Osteoblast (primary cell): ENCODE results near the gene SH3RF3. TPM values are rescaled to one million over a fixed set of nuclear protein-coding genes. Genes with fewer than 3 reads are reported as not detected.
A peak's percentile ranks its signal among the peaks of the same experiment; 100 is the strongest.

Experiments
- DNase-seq: peaks from one replicate; pipeline ENCODE4 v3.0.0; 2011; ENCODE audit warnings: low spot score, mixed read lengths; ENCODE audit not compliant: insufficient read length; ENCODE audit errors: missing footprints
- H2AFZ ChIP-seq: 2 replicates; pipeline ENCODE4 v1.6.0; 2011; ENCODE audit warnings: mild to moderate bottlenecking, low read length
- H3K27ac ChIP-seq: 2 replicates; pipeline ENCODE4 v1.5.1; 2011; ENCODE audit warnings: mild to moderate bottlenecking, low read depth, low read length, moderate library complexity
- H3K27me3 ChIP-seq: 2 replicates; pipeline ENCODE4 v1.6.0; 2012; ENCODE audit warnings: mild to moderate bottlenecking, control low read depth, inconsistent platforms, low read length, moderate library complexity; ENCODE audit not compliant: insufficient read depth
- H3K36me3 ChIP-seq: 2 replicates; pipeline ENCODE4 v1.5.1; 2011; ENCODE audit warnings: mild to moderate bottlenecking, low read length, control low read depth, moderate library complexity; ENCODE audit not compliant: insufficient read depth
- H3K4me1 ChIP-seq: 2 replicates; pipeline ENCODE4 v1.5.1; 2011; ENCODE audit warnings: mild to moderate bottlenecking, low read length, control low read depth, moderate library complexity; ENCODE audit not compliant: insufficient read depth
- H3K4me2 ChIP-seq: 2 replicates; pipeline ENCODE4 v1.6.0; 2011; ENCODE audit warnings: mild to moderate bottlenecking, low read length; ENCODE audit not compliant: insufficient read depth
- H3K4me3 ChIP-seq: fragments of 200-600 bp; sonication (generic); 3 replicates; pipeline ENCODE4 v1.5.1; 2012; ENCODE audit warnings: mild to moderate bottlenecking, low read length, inconsistent platforms; ENCODE audit not compliant: insufficient read depth
- H3K79me2 ChIP-seq: 2 replicates; pipeline ENCODE4 v1.6.0; 2012; ENCODE audit warnings: mild to moderate bottlenecking, low read length, control low read depth, inconsistent platforms; ENCODE audit not compliant: insufficient read depth
- H3K9me3 ChIP-seq: 2 replicates; pipeline ENCODE4 v1.5.1; 2011; ENCODE audit warnings: low read depth, low read length, control low read depth
- H4K20me1 ChIP-seq: 2 replicates; pipeline ENCODE4 v1.6.0; 2012; ENCODE audit warnings: mild to moderate bottlenecking, low read length, control low read depth; ENCODE audit not compliant: insufficient read depth
- total RNA-seq: library from RNA; depleted of rRNA; stranded (reverse); fragments of >200 nt; gene quantifications from 2 replicates; pipeline ENCODE4 v1.2.3, GENCODE V29; 2012
- TF ChIP-seq, protein P1 (sequence below): IDR thresholded peaks from 2 replicates; pipeline ENCODE4 v1.5.1; 2011; ENCODE audit warnings: mild to moderate bottlenecking, low read depth, low read length, moderate library complexity; ENCODE audit errors: extremely low read depth

Gene SH3RF3
- total RNA-seq, 1 donor, result 14.8 TPM

DNA sequence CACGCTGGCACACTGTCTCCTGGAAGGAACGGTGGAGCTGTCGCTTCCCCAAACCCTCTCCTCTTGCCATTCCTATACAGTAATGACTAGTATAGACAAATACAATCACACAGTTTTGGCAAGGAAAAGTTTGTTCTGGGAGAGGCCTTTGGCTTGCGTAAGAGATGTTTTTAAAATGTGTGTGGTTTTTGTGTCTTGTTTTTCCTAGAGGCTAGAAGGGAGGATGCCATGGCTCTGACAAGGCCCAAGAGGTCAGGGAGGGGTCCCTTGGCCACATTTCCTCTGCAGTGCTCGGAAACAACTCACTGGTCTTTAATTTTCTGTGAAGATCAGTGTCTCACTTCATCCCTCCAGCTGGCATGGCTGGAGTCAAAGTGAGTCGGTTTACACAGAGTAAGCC is 195.9 kb downstream of the SH3RF3 start:
- Histone ChIP-seq H3K27me3 (no peaks in the 10 kb centered on the region), H3K79me2 (peaks cover 53% of the 10 kb centered on the region), H4K20me1 (no peaks in the 10 kb centered on the region), H3K4me3 (peak overlapping the region; percentile 12), H3K36me3 (no peaks in the 10 kb centered on the region), H3K4me2 (peak overlapping the region; percentile 77), H3K9me3 (no peaks in the 10 kb centered on the region), H2AFZ (no peak overlapping the region), H3K4me1 (peaks cover 68% of the 10 kb centered on the region), H3K27ac (peak overlapping the region; percentile 77)
- TF ChIP-seq, protein P1, sequence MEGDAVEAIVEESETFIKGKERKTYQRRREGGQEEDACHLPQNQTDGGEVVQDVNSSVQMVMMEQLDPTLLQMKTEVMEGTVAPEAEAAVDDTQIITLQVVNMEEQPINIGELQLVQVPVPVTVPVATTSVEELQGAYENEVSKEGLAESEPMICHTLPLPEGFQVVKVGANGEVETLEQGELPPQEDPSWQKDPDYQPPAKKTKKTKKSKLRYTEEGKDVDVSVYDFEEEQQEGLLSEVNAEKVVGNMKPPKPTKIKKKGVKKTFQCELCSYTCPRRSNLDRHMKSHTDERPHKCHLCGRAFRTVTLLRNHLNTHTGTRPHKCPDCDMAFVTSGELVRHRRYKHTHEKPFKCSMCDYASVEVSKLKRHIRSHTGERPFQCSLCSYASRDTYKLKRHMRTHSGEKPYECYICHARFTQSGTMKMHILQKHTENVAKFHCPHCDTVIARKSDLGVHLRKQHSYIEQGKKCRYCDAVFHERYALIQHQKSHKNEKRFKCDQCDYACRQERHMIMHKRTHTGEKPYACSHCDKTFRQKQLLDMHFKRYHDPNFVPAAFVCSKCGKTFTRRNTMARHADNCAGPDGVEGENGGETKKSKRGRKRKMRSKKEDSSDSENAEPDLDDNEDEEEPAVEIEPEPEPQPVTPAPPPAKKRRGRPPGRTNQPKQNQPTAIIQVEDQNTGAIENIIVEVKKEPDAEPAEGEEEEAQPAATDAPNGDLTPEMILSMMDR, result no peak
- no peak for DNase-seq

DNA sequence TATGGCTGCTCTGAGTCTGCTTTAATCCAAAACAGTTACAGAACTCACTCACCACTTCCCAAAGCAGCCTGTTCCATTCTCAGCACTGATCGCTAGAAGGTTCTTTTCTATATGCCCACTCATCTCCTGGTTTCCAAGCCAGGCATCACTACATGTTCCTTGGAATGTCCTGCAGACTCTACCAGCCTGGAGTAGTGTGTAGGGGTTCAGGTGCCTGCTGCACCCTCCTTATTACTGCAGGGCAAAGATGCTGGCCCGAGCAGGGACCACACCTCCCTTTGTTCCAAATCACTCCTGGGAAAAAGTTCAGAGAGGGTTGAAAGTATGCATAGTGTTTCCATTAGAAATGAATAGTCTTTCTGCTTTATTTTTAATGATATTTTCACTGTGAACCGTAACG is 196.6 kb downstream of the SH3RF3 start:
- Histone ChIP-seq H2AFZ (no peak overlapping the region), H3K36me3 (no peaks in the 10 kb centered on the region), H3K4me2 (peak overlapping the region; percentile 30), H3K4me1 (peaks cover 74% of the 10 kb centered on the region), H3K27ac (peak overlapping the region; percentile 77), H3K27me3 (no peaks in the 10 kb centered on the region), H4K20me1 (no peaks in the 10 kb centered on the region), H3K79me2 (peaks cover 46% of the 10 kb centered on the region), H3K9me3 (no peaks in the 10 kb centered on the region), H3K4me3 (no peak overlapping the region)
- no peak for DNase-seq
- TF ChIP-seq, protein P1, result no peak

DNA sequence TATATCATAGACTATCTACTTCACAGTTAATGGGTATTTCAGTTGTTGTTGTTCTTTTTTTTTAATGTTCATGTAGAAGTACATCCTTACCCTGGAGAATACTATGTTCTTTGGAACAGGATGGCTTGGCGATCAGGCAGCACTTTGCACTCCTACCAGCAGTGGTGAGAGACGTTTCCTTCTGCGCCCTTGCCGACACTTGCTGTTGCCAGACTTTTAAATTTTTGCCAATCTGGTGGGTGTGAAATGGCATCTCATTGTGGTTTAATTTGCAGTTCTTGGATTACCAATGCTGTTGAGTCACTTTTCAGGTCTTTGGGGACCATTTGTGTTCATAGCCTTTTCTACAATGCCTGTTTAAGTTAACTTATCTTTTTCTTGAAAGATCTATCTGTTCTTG is 197.3 kb downstream of the SH3RF3 start:
- H4K20me1 ChIP-seq, result no peaks in the 10 kb centered on the region
- no peak overlapping the region for H3K4me3 ChIP-seq
- no peak overlapping the region for H2AFZ ChIP-seq
- H3K9me3 ChIP-seq, result no peaks in the 10 kb centered on the region
- H3K27ac ChIP-seq, result peak overlapping the region; percentile 77
- TF ChIP-seq, protein P1, result no peak
- no peaks in the 10 kb centered on the region for H3K27me3 ChIP-seq
- H3K4me1 ChIP-seq, result peaks cover 78% of the 10 kb centered on the region
- peaks cover 40% of the 10 kb centered on the region for H3K79me2 ChIP-seq
- H3K4me2 ChIP-seq, result peak overlapping the region; percentile 2
- DNase-seq, result no peak
- no peaks in the 10 kb centered on the region for H3K36me3 ChIP-seq

DNA sequence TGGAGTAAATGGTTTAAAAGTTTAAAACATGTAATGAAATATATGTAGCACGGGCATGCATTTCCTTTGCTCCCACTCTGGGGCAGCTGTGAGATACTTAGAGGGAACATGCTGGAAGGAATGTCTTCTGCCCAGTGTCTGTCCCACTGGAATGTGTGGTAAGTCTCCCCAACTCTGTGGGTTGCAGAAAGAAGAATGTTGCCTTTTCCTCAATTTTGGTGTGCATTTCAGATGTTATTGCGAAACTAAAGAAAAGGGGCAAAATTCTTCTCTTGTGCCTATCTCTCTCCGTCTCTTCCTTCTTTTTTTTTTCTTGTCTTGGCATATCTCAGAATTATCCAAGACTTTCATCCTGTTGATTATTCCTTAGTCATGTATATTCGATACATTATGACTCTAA is 201.1 kb downstream of the SH3RF3 start:
- DNase-seq, result peak; percentile 73
- Histone ChIP-seq H3K27ac (peak overlapping the region; percentile 93), H3K79me2 (peaks cover 41% of the 10 kb centered on the region), H3K9me3 (no peaks in the 10 kb centered on the region), H3K4me3 (no peak overlapping the region), H3K4me2 (peak overlapping the region; percentile 22), H3K36me3 (no peaks in the 10 kb centered on the region), H4K20me1 (no peaks in the 10 kb centered on the region), H2AFZ (no peak overlapping the region), H3K27me3 (no peaks in the 10 kb centered on the region), H3K4me1 (peaks cover 69% of the 10 kb centered on the region)
- TF ChIP-seq, protein P1, result no peak
